ENCODE data around the gene PURB. TPM values are rescaled to one million over a fixed set of nuclear protein-coding genes. Genes with fewer than 3 reads are reported as not detected.
"Not testable (repeated sequence)": the region's sequence is repeated elsewhere in the genome, so short reads cannot be mapped to it uniquely, and the experiment has no call there.

PURB gene
- total RNA-seq: 10 to 100 TPM; 18.0 to 22.0 TPM

DNA sequence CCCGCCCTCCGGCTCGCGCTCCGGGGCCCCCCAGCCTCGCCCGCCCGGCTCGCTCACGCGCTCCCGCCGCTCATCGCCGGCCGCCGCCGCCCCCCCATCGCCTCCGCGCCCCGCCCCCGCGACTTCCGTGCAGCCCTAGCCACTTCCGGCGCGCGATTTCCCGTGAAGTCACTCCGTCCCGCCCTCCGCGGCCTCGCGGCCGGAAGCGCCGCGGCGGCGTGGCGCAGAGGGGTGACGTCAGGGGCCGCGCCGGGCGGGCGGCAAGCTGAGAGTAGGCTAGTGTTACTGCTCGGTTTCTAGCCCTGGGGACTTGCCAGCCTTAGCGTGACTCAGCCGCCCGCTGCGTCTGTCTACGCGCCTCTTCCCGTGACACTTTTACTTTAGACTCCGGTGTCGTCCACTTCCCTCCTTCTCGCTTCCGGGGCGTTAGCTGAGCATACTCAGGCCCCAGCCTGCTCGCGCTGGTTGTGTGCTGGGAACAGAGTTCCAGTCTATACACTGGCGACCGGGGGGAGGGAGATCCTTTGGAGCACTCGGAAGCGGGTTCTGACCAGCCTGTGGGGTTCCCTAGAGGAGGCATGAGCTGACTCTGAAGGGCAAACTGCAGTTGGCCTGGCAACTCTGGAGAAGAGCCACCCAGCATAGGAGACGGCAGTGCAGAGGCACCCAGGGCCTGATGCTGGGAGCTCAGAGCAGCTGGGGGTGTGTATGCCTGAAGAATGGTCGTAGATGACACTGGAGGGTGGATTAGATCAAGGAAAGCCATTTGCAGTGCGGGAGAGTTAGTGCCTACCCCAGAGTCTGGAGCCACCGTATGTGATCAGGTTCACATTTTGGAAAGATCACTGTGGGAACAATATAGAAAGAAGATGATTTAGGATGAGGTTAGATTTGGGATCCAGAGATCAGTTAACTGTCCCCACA is at the start of gene PURB:
Gene PURB, minus strand, starts transcription at position 137 of the 924 bp plus-strand sequence. CDS start 182 bp downstream, outside the sequence.
- DNase-seq (ENCODE audit: low spot score in 2 of 2) (peak; percentile 97 to 99), ATAC-seq (peak; percentile 94 to 97)
- Mint-ChIP-seq H3K36me3 (peaks cover 33 to 46% of the 10 kb centered on the region in 2 donors), H3K9me3 (peaks cover 0 to 4% of the 10 kb centered on the region in 2 donors), H3K27ac (peak within 1 kb of the TSS; percentile 99)

DNA sequence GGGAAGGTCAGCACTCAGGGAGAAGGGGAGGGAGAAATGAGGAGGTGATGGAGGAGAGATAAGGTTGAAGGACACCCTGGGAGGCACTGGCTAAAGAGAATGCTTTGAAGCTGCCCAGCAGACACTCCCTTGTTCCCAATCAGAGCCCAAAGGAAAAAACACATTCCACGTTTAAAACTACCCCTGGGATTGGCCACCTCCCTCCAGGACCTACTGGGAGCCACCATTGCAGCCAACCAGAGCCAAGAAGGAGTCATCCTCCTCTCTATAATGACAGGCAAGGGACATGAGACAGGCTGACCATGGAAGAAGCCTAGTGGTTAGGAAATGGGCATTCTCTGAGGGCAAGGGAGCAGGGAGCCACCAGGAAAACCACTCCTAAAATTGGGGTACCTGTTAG is 49.7 kb upstream of the PURB start:
- H3K36me3 Mint-ChIP-seq: no peaks in the 10 kb centered on the region
- H3K9me3 Mint-ChIP-seq: no peaks in the 10 kb centered on the region
- peak overlapping the region in 1 of 2 donors; percentile 59 for H3K27ac Mint-ChIP-seq
- ATAC-seq (no peak), DNase-seq (ENCODE audit: low spot score in 2 of 2) (no peak)

DNA sequence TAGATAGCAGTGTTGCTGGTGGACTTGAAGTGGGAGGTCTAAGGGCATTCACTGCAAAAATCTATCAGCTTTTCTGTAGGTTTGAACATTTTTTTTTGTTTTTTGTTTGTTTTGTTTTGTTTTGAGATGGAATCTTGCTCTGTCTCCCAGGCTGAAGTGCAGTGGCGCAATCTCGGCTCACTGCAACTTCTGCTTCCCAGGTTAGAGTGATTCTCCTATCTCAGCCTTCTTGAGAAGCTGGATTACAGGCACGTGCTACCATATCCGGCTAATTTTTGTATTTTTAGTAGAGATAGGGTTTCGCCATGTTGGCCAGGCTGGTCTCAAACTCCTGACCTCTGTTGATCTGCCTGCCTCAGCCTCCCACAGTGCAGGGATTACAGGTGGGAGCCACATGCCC is 49.2 kb upstream of the PURB start:
- not testable (repeated sequence) for ATAC-seq; H3K36me3 Mint-ChIP-seq; DNase-seq (ENCODE audit: low spot score in 2 of 2); H3K27ac Mint-ChIP-seq; H3K9me3 Mint-ChIP-seq

DNA sequence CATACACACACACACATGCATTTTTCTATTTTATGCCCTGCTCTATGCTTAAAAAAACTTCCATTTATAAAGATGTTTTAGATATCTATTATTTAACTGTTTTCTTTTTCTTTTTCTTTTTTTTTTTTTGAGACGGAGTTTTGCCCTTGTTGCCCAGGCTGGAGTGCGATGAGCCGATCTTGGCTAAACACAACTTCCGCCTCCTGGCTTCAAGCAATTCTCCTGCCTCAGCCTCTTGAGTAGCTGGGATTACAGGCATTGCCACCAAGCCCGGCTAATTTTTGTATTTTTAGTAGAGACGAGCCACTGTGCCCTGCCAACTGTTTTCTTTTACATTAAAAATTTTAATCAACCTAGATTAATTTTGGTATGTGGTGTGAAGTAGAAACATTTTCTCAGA is 45.6 kb upstream of the PURB start:
- ATAC-seq (no peak), DNase-seq (ENCODE audit: low spot score in 2 of 2) (no peak)
- Mint-ChIP-seq H3K9me3 (no peaks in the 10 kb centered on the region), H3K27ac (no peak overlapping the region), H3K36me3 (no peaks in the 10 kb centered on the region)

- Mint-ChIP-seq H3K27ac (peak overlapping the region in 1 of 2 donors; percentile 90), H3K36me3 (no peaks in the 10 kb centered on the region)
- ATAC-seq: peak; percentile 12 to 52
These were observed 37.0 kb upstream of the PURB start for GRCh38 chr7:44922351-44922694.

GRCh38 chr7:44921607-44922350 is 36.4 kb upstream of the PURB start:
- Mint-ChIP-seq H3K27ac (peak overlapping the region in 1 of 2 donors; percentile 90), H3K9me3 (no peaks in the 10 kb centered on the region), H3K36me3 (no peaks in the 10 kb centered on the region)
- ATAC-seq: peak; percentile 98 to 99
- peak; percentile 91 to 100 for DNase-seq (ENCODE audit: low spot score in 2 of 2)

More at GRCh38 chr7:44922351-44922694, 37.0 kb upstream of the PURB start:
- DNase-seq (ENCODE audit: low spot score in 2 of 2): no peak
- no peaks in the 10 kb centered on the region for H3K9me3 Mint-ChIP-seq

DNA sequence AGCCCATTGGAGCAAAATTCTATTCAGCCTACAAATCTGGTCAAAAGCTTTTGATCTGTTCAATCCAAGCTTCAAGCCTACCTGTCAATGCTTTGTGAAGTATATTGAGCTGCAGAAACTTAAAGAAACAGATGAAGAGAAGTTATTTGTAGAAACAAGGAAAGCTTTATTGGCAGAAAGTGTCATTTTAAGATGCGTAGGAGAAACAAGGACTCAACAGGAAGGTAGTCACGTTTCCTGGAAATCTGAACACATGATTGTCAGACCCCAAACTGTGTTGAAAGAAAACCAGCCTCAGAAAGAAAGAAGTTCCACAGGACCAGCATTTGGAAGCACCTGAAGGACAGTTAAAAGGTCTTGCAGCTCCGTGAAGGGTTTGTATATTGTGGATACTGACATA is 34.8 kb upstream of the PURB start:
- ATAC-seq: no peak
- no peak for DNase-seq (ENCODE audit: low spot score in 2 of 2)
- Mint-ChIP-seq H3K27ac (peak overlapping the region in 1 of 2 donors; percentile 90), H3K9me3 (no peaks in the 10 kb centered on the region), H3K36me3 (no peaks in the 10 kb centered on the region)

GRCh38 chr7:44918029-44918428 is 32.7 kb upstream of the PURB start:
- Mint-ChIP-seq H3K9me3 (no peaks in the 10 kb centered on the region), H3K36me3 (no peaks in the 10 kb centered on the region), H3K27ac (no peak overlapping the region)
- ATAC-seq: no peak
- no peak for DNase-seq (ENCODE audit: low spot score in 2 of 2)

- ATAC-seq (no peak), DNase-seq (ENCODE audit: low spot score in 2 of 2) (no peak)
- Mint-ChIP-seq H3K36me3 (no peaks in the 10 kb centered on the region), H3K27ac (peak overlapping the region; percentile 29 to 97), H3K9me3 (no peaks in the 10 kb centered on the region)
These were observed 32.1 kb upstream of the PURB start for GRCh38 chr7:44917465-44917864.

DNA sequence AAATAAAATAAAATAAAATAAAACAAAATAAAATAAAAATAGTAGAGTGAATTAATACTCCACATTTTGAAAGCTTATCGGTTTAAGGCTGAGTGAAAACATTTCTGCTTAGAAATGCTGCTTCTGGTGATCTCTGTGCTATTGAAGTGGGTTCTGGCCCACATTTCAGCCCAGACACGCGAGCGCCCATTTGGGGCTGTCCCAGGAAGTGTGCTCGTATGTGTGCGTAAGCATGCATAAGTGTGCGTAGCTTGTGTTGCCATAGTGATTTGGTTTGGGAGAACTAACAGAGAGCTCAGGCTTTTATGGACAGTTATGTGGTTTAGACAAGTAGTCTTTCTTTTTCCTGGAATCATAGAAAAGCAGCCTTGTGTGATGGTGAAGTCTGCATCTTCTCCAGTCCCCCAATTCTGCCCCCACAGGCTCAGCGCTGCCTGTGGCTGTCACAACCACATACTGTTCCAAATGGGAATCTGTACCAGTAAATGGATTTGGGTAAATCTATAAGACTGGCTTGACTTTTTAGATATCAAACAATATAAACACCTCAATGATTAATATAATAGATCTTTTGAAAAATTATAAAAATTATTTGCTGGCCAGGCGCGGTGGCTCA is 29.8 kb upstream of the PURB start:
- peak; percentile 52 to 88 for DNase-seq (ENCODE audit: low spot score in 2 of 2)
- peak overlapping the region; percentile 25 to 97 for H3K27ac Mint-ChIP-seq
- H3K36me3 Mint-ChIP-seq: no peaks in the 10 kb centered on the region
- peak; percentile 99 to 100 for ATAC-seq
- no peaks in the 10 kb centered on the region for H3K9me3 Mint-ChIP-seq

GRCh38 chr7:44912775-44913347 is 27.5 kb upstream of the PURB start:
- ATAC-seq (no peak), DNase-seq (ENCODE audit: low spot score in 2 of 2) (no peak)
- Mint-ChIP-seq H3K9me3 (no peaks in the 10 kb centered on the region), H3K36me3 (no peaks in the 10 kb centered on the region), H3K27ac (peak overlapping the region; percentile 85 to 97)

DNA sequence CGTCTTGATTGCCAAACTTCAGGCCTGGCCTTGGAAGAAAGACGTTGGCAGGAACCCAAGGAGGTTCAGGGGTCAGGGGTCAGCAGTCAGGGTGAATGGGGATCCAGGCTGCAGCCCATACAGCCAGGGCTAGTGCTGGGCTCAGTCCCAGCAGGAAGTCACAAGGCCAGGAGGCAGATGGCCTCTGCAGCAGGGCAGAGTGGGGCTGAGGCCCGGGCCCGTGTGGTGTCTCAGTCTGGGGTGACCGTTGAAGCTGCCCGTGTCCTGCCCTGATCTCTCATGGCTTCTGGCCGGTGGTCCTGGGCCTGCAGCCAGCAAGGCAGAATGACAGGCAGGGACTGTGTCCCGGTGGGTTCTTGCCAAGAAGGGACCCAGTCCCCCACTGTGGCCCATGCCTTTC is 26.6 kb upstream of the PURB start:
- DNase-seq (ENCODE audit: low spot score in 2 of 2): no peak
- Mint-ChIP-seq H3K9me3 (no peaks in the 10 kb centered on the region), H3K36me3 (no peaks in the 10 kb centered on the region), H3K27ac (peak overlapping the region in 1 of 2 donors; percentile 97)
- no peak for ATAC-seq

- ATAC-seq: no peak
- DNase-seq (ENCODE audit: low spot score in 2 of 2): no peak
- H3K27ac Mint-ChIP-seq: no peak overlapping the region
- H3K36me3 Mint-ChIP-seq: no peaks in the 10 kb centered on the region
- H3K9me3 Mint-ChIP-seq: no peaks in the 10 kb centered on the region
These were observed 24.5 kb upstream of the PURB start for GRCh38 chr7:44909596-44910389.

DNA sequence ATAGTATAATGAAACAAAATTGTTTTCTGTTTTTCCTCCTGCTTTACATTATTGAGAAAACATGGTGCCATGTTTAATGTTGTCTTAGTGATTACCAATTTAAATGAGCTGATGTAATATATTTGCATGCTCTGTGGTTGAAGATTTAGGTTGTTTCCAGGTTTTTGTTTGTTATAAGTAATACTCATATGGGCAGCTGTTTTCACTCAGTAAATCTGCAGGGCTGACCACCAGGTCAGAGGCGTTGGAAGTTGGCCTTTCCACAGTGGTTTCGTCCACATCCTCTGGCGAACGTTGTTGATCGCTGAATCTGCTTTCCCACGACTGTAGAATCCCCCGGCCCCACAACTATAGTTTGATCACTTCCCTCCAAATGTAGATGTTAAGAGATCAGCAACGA is 21.6 kb upstream of the PURB start:
- ATAC-seq (no peak), DNase-seq (ENCODE audit: low spot score in 2 of 2) (no peak)
- Mint-ChIP-seq H3K36me3 (no peaks in the 10 kb centered on the region), H3K27ac (no peak overlapping the region), H3K9me3 (no peaks in the 10 kb centered on the region)

DNA sequence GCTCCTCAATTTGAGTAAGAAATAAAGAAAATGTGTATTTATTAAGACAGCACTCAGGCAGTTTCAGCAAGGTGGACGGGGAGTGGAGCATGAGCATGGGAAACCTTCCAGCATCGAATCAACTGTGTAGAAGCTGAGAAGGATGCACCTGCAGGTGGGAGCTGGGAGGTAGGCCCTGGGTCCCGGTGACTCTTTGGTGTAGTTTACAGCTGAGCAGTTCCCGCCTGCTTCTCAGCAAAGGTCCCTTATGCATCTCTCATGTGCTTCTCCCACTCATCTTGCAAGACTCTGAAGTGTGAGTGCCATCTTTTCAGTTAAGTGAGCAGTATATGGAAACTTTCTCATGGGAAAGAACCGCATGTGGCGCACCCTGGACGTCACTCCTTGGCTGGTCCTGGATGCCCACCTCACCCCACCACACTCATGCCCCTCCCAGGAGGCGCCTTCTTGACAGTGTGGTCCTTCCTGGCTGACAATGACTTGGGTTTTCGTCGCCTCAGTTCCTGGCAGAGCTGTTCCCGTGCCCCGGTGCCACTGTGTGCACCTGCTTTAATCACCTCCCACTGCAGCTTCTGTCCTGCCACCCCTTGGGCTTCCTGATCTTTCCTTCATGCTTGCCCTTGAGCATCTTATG is 19.8 kb upstream of the PURB start:
- ATAC-seq (no peak), DNase-seq (ENCODE audit: low spot score in 2 of 2) (no peak)
- Mint-ChIP-seq H3K27ac (no peak overlapping the region), H3K36me3 (no peaks in the 10 kb centered on the region), H3K9me3 (no peaks in the 10 kb centered on the region)

GRCh38 chr7:44899443-44899842 is 14.1 kb upstream of the PURB start:
- Mint-ChIP-seq H3K36me3 (no peaks in the 10 kb centered on the region), H3K27ac (no peak overlapping the region), H3K9me3 (no peaks in the 10 kb centered on the region)
- DNase-seq (ENCODE audit: low spot score in 2 of 2) (no peak), ATAC-seq (no peak)
